ENCODE data around the gene POLDIP3.
A peak's percentile ranks its signal among the peaks of the same experiment; 100 is the strongest.
"Not testable (repeated sequence)": the region's sequence is repeated elsewhere in the genome, so short reads cannot be mapped to it uniquely, and the experiment has no call there.

POLDIP3 gene

GRCh38 chr22:42565956-42566355 is 48.7 kb downstream of the POLDIP3 start:
- Histone ChIP-seq H3K23ac (ENCODE audit: low read length) (no peak overlapping the region), H4K5ac (ENCODE audit: low read length) (no peak overlapping the region), H2BK5ac (ENCODE audit: low read length) (no peak overlapping the region), H3K4me2 (ENCODE audit: low read length) (no peak overlapping the region), H3K79me2 (ENCODE audit: control insufficient read depth, insufficient read depth, low read length) (no peaks in the 10 kb centered on the region), H3K79me1 (ENCODE audit: low read length) (no peaks in the 10 kb centered on the region), H2AK5ac (ENCODE audit: low read length) (no peak overlapping the region), H3K56ac (ENCODE audit: low read length) (no peak overlapping the region), H3K36me3 (ENCODE audit: control insufficient read depth, insufficient read depth, low read length) (no peaks in the 10 kb centered on the region), H3K27me3 (ENCODE audit: insufficient read depth, low read length, poor library complexity) (no peaks in the 10 kb centered on the region), H3K4ac (ENCODE audit: low read depth, low read length) (no peak overlapping the region), H3K18ac (ENCODE audit: low read length) (no peak overlapping the region), H2BK120ac (ENCODE audit: low read depth, low read length) (no peak overlapping the region), H3K9ac (ENCODE audit: low read length) (no peak overlapping the region), H3K27ac (ENCODE audit: low read depth, low read length) (no peak overlapping the region), H2BK15ac (replicated peaks; ENCODE audit: low read depth) (no peak overlapping the region), H3K4me1 (ENCODE audit: control insufficient read depth, low read depth, low read length) (no peaks in the 10 kb centered on the region), H4K8ac (ENCODE audit: low read depth, low read length) (no peak overlapping the region), H3K4me3 (ENCODE audit: low read length) (no peak overlapping the region)
- no peak for DNase-seq
- WGBS (ENCODE audit: extremely low coverage, insufficient coverage, low lambda C conversion rate) = no CpG with 5 or more reads among the region's 12 CpGs

- no peaks in the 10 kb centered on the region for H3K27me3 ChIP-seq (ENCODE audit: insufficient read depth, low read length, poor library complexity)
- no peaks in the 10 kb centered on the region for H3K79me1 ChIP-seq (ENCODE audit: low read length)
- no peak overlapping the region for H2BK5ac ChIP-seq (ENCODE audit: low read length)
- H3K27ac ChIP-seq (ENCODE audit: low read depth, low read length) = no peak overlapping the region
- no CpG with 5 or more reads among the region's 17 CpGs for WGBS (ENCODE audit: extremely low coverage, insufficient coverage, low lambda C conversion rate)
- H4K5ac ChIP-seq (ENCODE audit: low read length) = no peak overlapping the region
- no peak overlapping the region for H3K4ac ChIP-seq (ENCODE audit: low read depth, low read length)
- no peak overlapping the region for H3K56ac ChIP-seq (ENCODE audit: low read length)
- no peak overlapping the region for H3K23ac ChIP-seq (ENCODE audit: low read length)
- no peaks in the 10 kb centered on the region for H3K4me1 ChIP-seq (ENCODE audit: control insufficient read depth, low read depth, low read length)
- no peaks in the 10 kb centered on the region for H3K36me3 ChIP-seq (ENCODE audit: control insufficient read depth, insufficient read depth, low read length)
- no peak overlapping the region for H2AK5ac ChIP-seq (ENCODE audit: low read length)
- no peak overlapping the region for H4K8ac ChIP-seq (ENCODE audit: low read depth, low read length)
- H3K4me3 ChIP-seq (ENCODE audit: low read length) = no peak overlapping the region
- H3K18ac ChIP-seq (ENCODE audit: low read length) = no peak overlapping the region
- H3K9ac ChIP-seq (ENCODE audit: low read length) = no peak overlapping the region
- H2BK120ac ChIP-seq (ENCODE audit: low read depth, low read length) = no peak overlapping the region
- no peak overlapping the region for H2BK15ac ChIP-seq (replicated peaks; ENCODE audit: low read depth)
- H3K4me2 ChIP-seq (ENCODE audit: low read length) = no peak overlapping the region
- DNase-seq = no peak
- no peaks in the 10 kb centered on the region for H3K79me2 ChIP-seq (ENCODE audit: control insufficient read depth, insufficient read depth, low read length)
Observed at GRCh38 chr22:42564699-42565098, 50.0 kb downstream of the POLDIP3 start.

DNA sequence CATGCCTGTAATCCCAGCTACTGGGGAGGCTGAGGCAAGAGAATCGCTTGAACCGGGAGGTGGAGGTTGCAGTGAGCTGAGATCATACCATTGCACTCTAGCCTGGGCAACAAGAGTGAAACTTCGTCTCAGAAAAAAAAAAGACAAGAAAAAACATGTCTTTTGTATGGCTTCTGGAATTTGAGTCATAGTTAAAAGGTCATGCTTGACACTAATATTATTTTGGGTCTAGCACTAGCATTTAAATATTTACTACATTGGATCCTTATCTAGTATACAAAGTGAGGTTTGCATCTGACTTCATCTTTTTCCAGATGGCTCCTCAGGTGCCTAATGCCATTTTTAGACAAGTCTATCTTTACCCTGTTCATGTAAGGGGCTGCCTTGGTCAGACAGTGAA is 50.7 kb downstream of the POLDIP3 start:
- not testable (repeated sequence) for H3K36me3 ChIP-seq (ENCODE audit: control insufficient read depth, insufficient read depth, low read length); H2BK120ac ChIP-seq (ENCODE audit: low read depth, low read length); H4K5ac ChIP-seq (ENCODE audit: low read length); DNase-seq; H3K4ac ChIP-seq (ENCODE audit: low read depth, low read length); H3K79me1 ChIP-seq (ENCODE audit: low read length); H3K56ac ChIP-seq (ENCODE audit: low read length); H3K23ac ChIP-seq (ENCODE audit: low read length); H3K4me2 ChIP-seq (ENCODE audit: low read length); H2AK5ac ChIP-seq (ENCODE audit: low read length); H3K79me2 ChIP-seq (ENCODE audit: control insufficient read depth, insufficient read depth, low read length); H4K8ac ChIP-seq (ENCODE audit: low read depth, low read length); H2BK5ac ChIP-seq (ENCODE audit: low read length); H3K27ac ChIP-seq (ENCODE audit: low read depth, low read length); H3K9ac ChIP-seq (ENCODE audit: low read length); H3K4me3 ChIP-seq (ENCODE audit: low read length); H3K18ac ChIP-seq (ENCODE audit: low read length); H3K4me1 ChIP-seq (ENCODE audit: control insufficient read depth, low read depth, low read length); H2BK15ac ChIP-seq (replicated peaks; ENCODE audit: low read depth); H3K27me3 ChIP-seq (ENCODE audit: insufficient read depth, low read length, poor library complexity)
- WGBS (ENCODE audit: extremely low coverage, insufficient coverage, low lambda C conversion rate) = no CpG with 5 or more reads among the region's 3 CpGs

- H3K56ac ChIP-seq (ENCODE audit: low read length) = no peak overlapping the region
- no peak overlapping the region for H3K27ac ChIP-seq (ENCODE audit: low read depth, low read length)
- H2AK5ac ChIP-seq (ENCODE audit: low read length) = no peak overlapping the region
- no peak overlapping the region for H4K5ac ChIP-seq (ENCODE audit: low read length)
- H3K18ac ChIP-seq (ENCODE audit: low read length) = no peak overlapping the region
- no peak overlapping the region for H3K4me2 ChIP-seq (ENCODE audit: low read length)
- H3K4ac ChIP-seq (ENCODE audit: low read depth, low read length) = no peak overlapping the region
- no peaks in the 10 kb centered on the region for H3K79me1 ChIP-seq (ENCODE audit: low read length)
- H4K8ac ChIP-seq (ENCODE audit: low read depth, low read length) = no peak overlapping the region
- H2BK5ac ChIP-seq (ENCODE audit: low read length) = no peak overlapping the region
- H2BK120ac ChIP-seq (ENCODE audit: low read depth, low read length) = no peak overlapping the region
- H3K23ac ChIP-seq (ENCODE audit: low read length) = no peak overlapping the region
- no peaks in the 10 kb centered on the region for H3K36me3 ChIP-seq (ENCODE audit: control insufficient read depth, insufficient read depth, low read length)
- no CpG with 5 or more reads among the region's 2 CpGs for WGBS (ENCODE audit: extremely low coverage, insufficient coverage, low lambda C conversion rate)
- no peak overlapping the region for H2BK15ac ChIP-seq (replicated peaks; ENCODE audit: low read depth)
- H3K9ac ChIP-seq (ENCODE audit: low read length) = no peak overlapping the region
- H3K4me1 ChIP-seq (ENCODE audit: control insufficient read depth, low read depth, low read length) = no peaks in the 10 kb centered on the region
- no peak overlapping the region for H3K4me3 ChIP-seq (ENCODE audit: low read length)
- H3K27me3 ChIP-seq (ENCODE audit: insufficient read depth, low read length, poor library complexity) = no peaks in the 10 kb centered on the region
- DNase-seq = no peak
- no peaks in the 10 kb centered on the region for H3K79me2 ChIP-seq (ENCODE audit: control insufficient read depth, insufficient read depth, low read length)
Observed at GRCh38 chr22:42562684-42563083, 52.0 kb downstream of the POLDIP3 start.

DNA sequence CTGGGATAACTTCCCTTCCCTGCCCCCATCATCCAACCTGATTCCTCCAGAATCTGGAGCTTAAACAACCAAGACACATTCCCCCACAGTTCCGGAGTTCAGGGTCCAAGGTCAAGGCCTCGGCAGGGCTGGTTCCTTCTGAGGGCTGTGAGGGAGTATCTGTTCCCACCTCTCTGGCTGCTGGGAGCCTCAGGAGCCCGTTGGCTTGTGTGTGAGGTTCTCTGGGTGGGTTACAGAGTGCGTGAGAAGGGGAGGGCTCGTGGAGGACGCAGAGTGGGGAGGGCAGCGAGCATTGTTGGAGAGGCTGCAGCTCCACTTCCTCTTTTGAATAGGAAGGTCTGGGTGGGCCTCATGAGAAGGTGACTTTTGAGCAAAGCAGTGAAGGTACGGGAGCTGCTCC is 52.4 kb downstream of the POLDIP3 start:
- no CpG with 5 or more reads among the region's 8 CpGs for WGBS (ENCODE audit: extremely low coverage, insufficient coverage, low lambda C conversion rate)
- peak; percentile 36 for DNase-seq
- no peak overlapping the region for H3K18ac ChIP-seq (ENCODE audit: low read length)

DNA sequence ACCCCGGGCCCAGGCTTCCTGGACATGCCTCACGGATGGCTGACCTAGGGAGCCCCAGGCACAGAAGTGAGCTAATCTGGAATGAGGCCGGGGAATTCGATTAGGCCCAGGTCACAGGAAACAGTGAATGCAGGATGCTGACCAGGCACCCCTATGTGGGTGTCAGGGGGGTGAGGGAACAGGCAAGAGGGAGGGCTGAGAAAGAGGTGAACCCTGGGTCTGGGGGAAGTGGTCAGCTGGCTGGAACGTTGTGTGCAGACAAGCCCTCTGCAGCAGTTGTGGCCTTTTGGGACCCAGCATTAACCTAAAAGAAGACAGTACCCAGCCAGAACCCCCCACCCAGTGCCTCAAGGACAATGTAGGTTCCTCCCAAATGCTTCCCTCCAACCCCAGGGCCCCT is 52.8 kb downstream of the POLDIP3 start:
- Histone ChIP-seq H3K56ac (ENCODE audit: low read length) (peak overlapping the region; percentile 60), H3K4me3 (ENCODE audit: low read length) (no peak overlapping the region), H3K27ac (ENCODE audit: low read depth, low read length) (no peak overlapping the region), H3K23ac (ENCODE audit: low read length) (no peak overlapping the region), H4K5ac (ENCODE audit: low read length) (no peak overlapping the region), H3K79me2 (ENCODE audit: control insufficient read depth, insufficient read depth, low read length) (no peaks in the 10 kb centered on the region), H4K8ac (ENCODE audit: low read depth, low read length) (no peak overlapping the region), H2BK5ac (ENCODE audit: low read length) (no peak overlapping the region), H3K4me1 (ENCODE audit: control insufficient read depth, low read depth, low read length) (no peaks in the 10 kb centered on the region), H2BK120ac (ENCODE audit: low read depth, low read length) (no peak overlapping the region), H3K9ac (ENCODE audit: low read length) (no peak overlapping the region), H3K36me3 (ENCODE audit: control insufficient read depth, insufficient read depth, low read length) (no peaks in the 10 kb centered on the region), H3K79me1 (ENCODE audit: low read length) (no peaks in the 10 kb centered on the region), H2BK15ac (replicated peaks; ENCODE audit: low read depth) (no peak overlapping the region), H3K27me3 (ENCODE audit: insufficient read depth, low read length, poor library complexity) (no peaks in the 10 kb centered on the region), H2AK5ac (ENCODE audit: low read length) (no peak overlapping the region), H3K4ac (ENCODE audit: low read depth, low read length) (no peak overlapping the region), H3K18ac (ENCODE audit: low read length) (no peak overlapping the region), H3K4me2 (ENCODE audit: low read length) (no peak overlapping the region)
- no peak for DNase-seq
- WGBS (ENCODE audit: extremely low coverage, insufficient coverage, low lambda C conversion rate) = no CpG with 5 or more reads among the region's 5 CpGs

More for the DNA sequence above, 52.4 kb downstream of the POLDIP3 start:
- H3K23ac ChIP-seq (ENCODE audit: low read length) = no peak overlapping the region
- H2BK120ac ChIP-seq (ENCODE audit: low read depth, low read length) = no peak overlapping the region
- no peaks in the 10 kb centered on the region for H3K4me1 ChIP-seq (ENCODE audit: control insufficient read depth, low read depth, low read length)
- no peak overlapping the region for H3K4me3 ChIP-seq (ENCODE audit: low read length)
- H3K79me1 ChIP-seq (ENCODE audit: low read length) = no peaks in the 10 kb centered on the region
- no peak overlapping the region for H3K27ac ChIP-seq (ENCODE audit: low read depth, low read length)
- H3K9ac ChIP-seq (ENCODE audit: low read length) = no peak overlapping the region
- no peak overlapping the region for H3K4me2 ChIP-seq (ENCODE audit: low read length)
- no peak overlapping the region for H2BK15ac ChIP-seq (replicated peaks; ENCODE audit: low read depth)
- H4K5ac ChIP-seq (ENCODE audit: low read length) = no peak overlapping the region
- no peak overlapping the region for H4K8ac ChIP-seq (ENCODE audit: low read depth, low read length)
- H3K36me3 ChIP-seq (ENCODE audit: control insufficient read depth, insufficient read depth, low read length) = no peaks in the 10 kb centered on the region
- no peaks in the 10 kb centered on the region for H3K79me2 ChIP-seq (ENCODE audit: control insufficient read depth, insufficient read depth, low read length)
- H3K56ac ChIP-seq (ENCODE audit: low read length) = no peak overlapping the region
- H2AK5ac ChIP-seq (ENCODE audit: low read length) = no peak overlapping the region
- H3K4ac ChIP-seq (ENCODE audit: low read depth, low read length) = no peak overlapping the region
- no peak overlapping the region for H2BK5ac ChIP-seq (ENCODE audit: low read length)
- no peaks in the 10 kb centered on the region for H3K27me3 ChIP-seq (ENCODE audit: insufficient read depth, low read length, poor library complexity)

Measured in mesendoderm (in vitro differentiated cells).